NCI-H526 (cell line): ENCODE data around the gene CCDC3.

Experiments
- DNase-seq, 2 experiments: peaks; one replicate each; lab custom pipeline; 2025; lab: John Stamatoyannopoulos, UW

CCDC3 gene

DNA sequence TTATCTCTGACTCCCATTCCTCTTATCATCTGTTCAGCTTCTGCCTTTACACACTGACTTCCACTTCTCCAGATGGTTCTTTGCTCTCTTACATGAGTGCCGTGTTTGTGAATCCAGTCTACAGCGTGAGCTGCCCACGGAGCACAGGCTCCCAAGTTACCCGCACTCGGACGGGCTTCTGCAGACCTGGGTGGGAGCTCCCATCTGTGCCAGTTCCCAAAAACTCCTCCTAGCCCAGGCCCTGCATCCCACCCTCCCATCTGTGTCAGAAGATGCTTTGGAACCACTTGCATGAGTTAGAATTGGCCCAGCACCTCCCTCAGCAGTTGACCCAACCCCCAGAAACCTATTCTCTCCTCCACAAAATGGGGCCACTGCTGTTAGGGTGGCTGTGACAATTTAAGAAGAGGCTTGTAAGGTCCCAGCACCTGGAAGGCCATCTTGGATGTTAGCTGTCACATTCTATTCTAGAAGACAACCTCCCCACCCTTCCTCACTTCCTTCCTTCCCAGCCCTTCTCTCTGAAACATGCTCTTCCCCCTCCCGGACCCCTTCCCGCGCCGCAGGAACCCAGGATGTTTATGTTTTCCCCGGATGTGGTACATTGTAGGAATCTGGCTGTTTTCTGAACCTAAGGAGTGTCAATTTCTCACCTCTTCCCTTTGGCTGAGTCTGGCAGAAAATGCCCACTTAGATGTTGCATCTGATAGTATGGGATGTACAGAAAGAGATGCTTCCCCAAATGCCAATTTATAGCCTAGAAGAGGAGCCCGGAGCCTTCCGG is 79.2 kb downstream of the CCDC3 start:
- no peak for DNase-seq

DNA sequence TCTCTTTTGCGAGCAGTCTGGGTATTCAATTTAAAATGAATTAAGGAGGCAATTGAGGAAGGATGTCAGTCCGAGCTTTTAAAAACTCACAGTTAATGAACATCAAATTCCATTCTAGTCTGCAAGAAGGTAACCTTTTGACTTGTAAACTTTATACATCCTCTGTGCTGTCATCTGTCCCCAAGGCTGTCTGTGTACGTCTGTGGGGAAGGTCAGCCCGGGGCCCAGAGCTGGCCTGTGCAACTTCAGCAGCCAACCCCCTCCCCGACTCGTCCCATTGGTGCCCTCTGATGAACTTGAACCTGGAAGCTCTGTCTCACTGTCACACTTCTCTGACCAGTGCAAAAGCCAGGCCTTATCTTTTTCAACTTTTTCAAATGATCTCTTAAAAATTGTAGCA is 80.3 kb downstream of the CCDC3 start:
- no peak for DNase-seq

DNA sequence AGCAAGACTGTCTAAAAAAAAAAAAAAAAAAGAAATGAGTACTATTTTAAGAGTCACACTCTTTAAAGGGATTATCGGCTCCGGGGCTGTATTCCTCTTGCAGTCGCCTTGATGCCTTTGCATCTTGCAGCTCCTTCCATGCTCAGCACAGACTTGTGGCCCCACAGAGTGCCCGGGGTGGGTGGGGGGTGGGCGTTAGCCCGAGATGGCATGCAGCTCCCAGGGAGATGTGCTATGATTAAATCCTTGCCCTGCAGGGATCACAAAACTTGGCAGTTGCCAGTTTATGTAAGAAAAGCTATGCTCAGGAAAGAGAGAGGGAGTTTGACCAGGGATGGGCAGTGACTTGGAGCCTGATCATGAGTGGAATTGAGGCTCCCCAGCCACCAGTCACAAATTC is 81.9 kb downstream of the CCDC3 start:
- DNase-seq = no peak

DNA sequence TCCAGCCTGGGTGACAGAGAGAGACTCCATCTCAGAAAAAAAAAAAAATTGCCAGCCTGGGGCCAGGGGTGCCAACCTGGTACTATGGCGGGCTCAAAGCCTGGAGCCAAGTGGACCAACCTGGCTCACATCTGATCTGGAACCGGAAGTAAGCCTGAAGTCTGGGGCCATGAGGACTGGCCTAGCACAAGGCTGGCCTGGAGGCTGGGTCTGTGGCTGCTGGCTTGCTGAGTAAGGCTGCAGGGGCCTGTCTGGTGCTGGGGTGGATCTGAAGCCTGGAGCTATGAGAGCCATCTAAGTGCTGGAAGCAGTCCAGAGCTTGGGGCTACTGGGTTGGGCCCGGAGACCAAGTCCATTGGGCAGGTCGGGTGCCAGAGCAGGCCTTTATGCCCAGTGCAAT is 84.9 kb downstream of the CCDC3 start:
- DNase-seq = no peak

DNA sequence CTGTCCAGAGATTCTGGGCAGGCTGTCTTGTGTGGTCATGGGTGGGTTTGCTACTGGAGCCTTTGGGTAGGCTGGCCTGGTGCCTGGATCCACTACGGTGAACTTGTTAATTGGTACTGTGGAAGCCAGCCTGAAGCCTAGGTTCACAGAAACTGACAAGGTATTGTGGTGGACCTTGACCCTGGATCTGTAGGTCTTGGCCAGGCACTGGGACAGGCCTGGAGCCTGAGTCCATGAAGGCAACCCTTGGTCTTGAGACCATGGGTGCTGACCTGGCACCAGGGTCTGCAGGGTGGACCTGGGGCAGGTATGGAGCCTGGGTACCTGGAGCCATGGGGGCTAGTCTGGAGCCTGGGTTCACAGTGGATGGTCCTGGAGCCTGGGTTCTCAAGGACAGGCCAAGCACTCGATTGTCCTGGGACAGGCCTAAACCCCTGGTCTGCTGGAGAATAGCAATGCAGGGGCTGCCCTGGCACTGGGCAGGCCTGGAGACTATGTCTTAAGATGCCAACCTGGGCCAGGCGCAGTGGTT is 85.8 kb downstream of the CCDC3 start:
- DNase-seq = no peak

DNA sequence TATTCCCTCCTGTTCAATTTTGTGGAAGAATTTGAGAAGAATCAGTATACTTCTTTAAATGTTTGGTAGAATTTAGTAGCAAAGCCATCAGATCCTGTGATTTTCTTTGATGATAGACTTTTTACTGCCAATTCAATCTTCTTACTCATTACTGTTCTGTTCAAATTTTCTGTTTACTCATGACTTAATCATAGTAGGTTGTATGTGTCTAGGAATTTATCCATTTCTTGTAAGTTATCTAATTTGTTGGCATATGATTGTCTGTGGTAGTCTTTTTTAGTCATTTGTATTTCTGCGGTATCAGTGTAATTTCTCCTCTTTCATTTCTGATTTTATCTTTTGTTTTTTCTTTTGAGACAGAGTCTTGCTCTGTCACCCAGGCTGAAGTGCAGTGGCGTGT is 87.4 kb downstream of the CCDC3 start:
- DNase-seq = no peak

DNA sequence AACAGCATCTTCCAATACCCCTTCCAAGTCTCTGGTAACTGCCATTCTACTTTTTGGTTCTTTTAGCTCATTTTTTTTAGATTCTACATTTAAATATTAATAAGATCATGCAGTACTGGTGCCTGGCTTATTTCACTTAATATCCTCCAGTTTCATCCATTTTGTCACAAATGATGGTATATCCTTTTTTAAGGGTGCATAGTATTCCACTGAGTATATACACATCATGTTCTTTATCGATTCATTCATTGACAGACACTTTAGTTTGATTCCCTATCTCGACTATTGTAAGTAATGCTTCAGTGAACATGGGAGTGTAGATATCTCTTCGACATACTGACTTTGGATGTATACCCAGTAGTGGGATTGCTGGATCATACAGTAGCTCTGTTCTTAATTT is 89.7 kb downstream of the CCDC3 start:
- no peak for DNase-seq

DNA sequence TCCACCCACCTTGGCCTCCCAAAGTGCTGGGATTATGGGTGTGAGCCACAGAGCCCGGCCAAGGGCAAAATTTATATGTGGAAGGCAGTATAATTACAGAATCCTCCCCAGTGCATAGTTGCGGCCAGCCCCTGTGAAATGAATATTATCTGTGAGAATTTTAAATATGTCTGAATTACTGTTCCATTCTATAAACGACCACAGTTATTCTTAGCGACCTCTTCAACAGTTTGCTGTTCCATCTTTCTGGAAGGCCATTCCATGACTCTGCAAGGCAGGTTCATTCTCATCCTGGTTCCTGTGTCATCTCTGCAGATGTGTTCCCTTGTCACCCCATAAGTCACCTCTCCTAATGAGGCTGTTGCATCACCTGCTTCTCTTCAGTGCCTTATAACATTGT is 90.7 kb downstream of the CCDC3 start:
- DNase-seq = no peak

DNA sequence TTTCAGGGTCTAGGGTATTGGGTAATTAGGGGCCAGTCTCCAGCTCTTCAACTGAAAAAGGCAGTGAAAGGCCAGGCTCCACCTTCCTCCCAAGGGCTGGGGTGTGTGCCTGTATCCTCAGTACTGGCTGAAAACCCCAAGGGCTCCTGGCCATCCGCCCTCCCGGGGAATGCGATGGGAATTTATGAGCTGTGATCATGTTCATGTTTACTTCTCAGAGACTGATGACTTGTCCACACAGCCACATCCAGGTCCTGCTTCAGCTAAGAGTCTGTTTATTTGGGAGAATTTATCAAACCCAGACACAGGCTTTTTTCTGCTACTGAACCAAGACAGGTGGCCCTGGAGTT is 91.7 kb downstream of the CCDC3 start:
- no peak for DNase-seq

DNA sequence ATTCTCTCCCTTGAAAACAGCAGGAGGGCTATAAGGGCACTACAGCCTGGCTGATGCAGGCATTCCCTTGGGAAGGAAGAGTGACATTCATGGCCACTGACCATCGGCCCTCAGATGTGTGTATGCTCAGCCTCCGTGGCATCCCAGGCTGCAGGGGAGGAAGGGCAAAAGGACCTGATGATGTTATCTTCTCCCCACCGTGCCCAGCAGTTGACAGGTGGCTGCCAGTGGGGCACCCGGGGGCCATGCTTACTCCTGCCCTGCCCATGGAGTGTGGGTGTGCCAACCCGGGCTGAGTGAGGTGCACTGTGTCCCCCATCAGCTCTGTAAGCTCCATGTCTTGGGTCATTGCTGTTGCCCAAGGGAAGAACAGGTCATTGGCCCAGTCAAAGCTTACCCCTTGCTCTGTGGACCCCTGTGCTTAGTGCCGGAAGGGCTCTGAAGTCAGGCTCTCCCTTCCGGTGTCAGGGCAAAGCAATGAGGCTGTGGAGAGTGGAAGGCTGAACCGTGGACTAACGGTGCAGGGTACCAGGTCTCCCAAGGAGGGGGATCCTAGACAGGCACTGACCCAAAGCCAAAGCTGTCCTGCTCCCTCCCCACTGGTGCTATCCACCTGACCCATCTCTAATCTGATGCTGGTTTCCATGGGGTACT is 92.2 kb downstream of the CCDC3 start:
- no peak for DNase-seq

DNA sequence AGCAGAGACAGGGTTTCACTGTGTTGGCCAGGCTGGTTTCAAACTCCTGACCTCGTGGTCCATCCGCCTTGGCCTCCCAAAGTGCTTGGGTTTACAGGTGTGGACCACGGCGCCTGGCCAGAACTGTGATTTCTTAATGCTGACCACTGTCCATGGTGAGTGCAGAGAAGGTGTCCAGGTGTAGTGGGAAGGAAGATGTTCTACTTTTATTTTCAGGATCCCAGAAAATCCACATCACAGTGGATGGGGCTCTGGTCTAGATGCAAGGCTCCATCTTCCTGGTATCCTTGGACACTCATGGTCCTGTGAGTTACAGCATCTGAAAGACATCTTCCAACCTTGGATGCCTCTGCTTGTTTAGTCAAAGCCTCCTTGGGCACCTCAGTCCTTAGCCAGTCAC is 92.7 kb downstream of the CCDC3 start:
- DNase-seq = no peak

DNA sequence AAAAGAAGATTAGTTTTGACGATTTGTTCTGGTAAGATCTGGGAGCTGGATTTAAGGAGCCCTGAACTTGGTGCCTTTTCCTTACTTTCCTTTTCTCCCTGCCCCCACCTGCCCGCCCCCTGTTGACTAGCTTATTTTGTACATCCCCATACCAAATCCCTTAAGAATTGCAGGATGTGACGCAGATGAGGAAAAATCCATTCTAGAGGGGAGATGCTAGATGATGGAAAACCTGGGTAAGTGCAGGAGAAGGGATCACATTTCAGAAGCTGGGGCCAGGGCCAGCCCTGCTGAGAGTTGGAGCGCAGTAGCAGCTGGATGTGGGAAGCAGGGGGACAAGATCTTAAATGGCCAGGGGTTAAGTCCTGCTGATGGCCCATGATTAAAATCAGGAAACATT is 93.9 kb downstream of the CCDC3 start:
- no peak for DNase-seq

DNA sequence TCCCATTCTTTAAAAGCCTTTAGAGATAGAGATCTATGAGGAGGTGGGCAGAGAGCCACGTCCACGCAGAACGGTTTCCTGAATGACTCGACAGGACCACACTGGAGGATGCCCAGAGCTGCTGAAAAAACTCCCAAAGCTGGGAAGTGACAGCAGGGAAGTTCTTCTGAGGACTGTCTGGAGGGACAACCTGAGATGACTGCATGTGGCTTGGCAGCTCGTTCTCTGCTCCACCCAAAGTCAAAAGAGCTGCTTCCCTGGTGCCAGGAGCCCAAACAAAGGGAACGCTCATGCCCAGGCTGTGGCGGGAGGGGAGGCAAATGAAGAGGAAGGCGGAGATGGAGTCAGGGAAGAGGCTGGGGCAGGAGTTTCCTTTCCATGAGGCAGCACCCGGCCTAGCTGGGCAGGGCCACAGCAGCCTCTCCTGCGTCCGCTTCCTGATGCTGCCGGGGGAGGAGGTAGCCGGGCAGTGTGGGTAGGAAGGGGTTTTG is 95.4 kb downstream of the CCDC3 start:
- no peak for DNase-seq

DNA sequence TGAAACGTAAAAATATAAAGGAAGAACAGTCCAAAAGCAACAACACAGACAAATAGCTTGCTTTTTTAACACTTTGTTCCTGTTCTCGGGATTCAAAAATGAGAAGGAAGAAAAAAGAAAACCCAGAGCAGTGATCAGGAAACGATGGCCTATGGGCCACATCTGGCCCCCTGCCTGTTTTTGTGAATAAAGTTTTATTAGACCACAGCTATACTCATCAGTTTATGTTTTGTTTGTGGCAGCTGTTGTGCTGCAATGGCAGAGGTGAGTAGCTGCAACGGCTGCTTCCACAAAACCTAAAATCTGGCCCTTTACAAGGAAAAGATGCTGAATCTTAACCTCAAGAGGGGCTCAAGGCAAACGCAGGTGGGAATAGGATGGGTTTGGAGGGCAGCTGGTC is 96.4 kb downstream of the CCDC3 start:
- DNase-seq = no peak

DNA sequence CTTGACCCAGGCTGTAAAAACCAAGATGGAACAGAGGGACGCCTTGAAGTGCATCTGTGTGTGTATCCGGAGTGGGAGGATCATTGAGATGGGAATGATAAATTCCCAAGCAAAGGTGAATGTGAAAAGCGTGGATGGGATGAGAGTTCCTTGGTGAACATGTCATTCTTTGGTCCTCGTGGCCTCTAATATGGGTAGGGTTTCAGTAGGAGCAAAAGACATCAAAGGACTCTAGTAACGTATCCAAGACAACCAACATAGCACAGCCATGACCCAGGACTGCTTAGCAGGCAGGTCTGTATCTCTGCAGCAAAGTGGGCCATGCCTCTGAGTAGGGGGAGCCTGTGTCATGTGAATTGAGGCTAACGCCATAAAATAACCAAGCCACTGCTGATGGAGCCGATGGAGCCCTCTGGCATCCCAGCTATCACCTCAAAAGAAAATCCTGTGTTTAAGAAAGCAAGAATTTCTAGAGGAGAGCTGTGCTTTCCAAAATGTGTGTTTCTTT is 98.6 kb downstream of the CCDC3 start:
- DNase-seq = no peak

DNA sequence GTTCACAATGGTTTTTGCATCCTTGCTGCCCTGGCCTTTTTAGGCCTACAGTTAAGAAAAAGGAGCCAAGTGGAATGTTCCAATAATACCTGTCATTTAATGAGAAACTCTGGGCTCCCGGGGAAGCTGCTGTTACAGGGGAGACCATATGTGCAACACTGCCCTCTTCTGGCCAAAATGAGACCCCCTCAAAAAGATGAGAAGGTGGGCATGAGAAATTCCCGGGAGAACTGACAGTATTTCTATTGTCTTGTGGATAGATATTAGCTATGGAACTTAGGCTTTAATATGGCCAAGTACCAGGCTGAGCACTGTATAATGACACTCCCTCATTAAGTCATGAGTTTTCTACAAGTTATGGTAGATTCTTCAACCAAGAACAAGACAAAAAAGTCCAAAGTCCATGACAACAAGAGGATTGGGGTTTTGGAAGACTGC is 99.4 kb downstream of the CCDC3 start:
- peak in 1 of 2 experiments; percentile 54 for DNase-seq

DNA sequence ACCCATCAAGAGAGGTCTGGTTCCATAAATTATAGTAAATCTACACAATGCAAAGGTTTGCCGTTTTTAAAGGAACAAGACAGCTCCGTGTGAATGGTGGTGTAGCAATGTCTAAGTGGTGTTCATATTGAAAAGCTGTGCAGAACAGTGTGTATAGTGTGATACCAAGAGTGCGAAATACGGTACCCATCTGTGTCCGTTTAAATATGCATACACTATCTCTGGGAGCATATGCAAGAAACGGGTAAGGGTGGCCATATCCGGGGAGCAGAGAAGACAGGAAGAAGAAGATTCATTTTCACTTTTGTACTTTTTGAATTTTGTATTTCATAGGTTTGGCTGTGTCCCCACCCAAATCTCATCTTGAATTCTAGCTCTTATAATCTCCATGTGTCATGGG is 102.0 kb downstream of the CCDC3 start:
- no peak for DNase-seq

DNA sequence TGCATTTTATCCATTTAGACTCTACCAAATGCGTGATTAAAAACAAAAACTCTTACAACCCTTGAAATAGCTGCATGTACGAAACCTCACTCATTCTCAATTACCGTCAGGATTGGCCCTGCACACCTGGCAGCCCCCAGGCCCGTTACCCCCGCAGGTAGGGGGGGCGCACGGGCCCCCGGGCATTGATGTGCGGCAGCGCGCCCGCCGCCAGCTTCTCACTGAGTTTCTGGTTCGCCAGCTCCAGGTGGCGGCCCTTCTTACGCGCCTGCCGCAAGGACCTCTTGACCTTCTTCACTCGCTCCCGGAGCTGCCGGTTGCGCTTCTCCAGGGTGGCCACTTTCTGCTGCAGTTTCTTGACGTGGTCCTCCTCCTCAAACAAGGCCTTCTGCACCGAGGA is 103.2 kb downstream of the CCDC3 start:
- DNase-seq = no peak

DNA sequence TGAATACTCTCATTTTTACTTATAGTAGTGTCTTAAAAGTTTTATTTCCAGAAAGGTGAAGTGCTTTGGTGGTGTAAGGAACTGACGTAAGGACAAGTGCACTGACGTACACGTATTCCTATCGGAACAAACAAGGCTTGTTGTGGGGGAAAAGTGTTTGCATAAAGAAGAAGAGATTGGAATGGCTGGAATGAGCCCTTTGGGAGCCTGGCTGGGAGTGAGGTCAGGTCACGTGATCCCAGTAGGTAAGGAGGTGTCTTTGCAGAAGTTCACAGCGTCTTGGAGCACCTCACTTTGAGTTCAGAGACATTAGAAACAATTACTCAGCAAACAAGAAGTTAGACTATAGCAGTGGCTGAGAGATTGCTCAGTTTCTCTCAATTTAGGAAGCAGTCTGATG is 104.2 kb downstream of the CCDC3 start:
- DNase-seq = no peak

DNA sequence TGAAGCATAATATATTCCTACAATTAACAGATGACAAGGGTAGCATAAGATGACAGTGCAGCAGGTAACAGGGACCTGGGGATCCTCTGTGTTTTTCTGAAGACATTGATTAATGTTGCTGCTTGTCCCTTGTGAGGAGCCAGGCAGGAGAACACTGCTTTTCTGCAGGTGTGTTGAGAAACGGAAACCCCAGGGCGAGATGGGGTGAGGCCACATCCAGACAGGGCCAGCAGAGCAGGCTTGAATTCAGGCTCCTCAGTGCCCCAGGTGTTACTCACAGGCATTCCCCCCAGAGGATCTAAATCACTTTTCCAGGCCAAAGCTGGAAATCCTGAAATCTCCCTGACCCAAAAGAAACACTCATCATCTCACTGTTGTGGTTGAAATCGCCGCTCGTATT is 105.3 kb downstream of the CCDC3 start:
- no peak for DNase-seq

DNA sequence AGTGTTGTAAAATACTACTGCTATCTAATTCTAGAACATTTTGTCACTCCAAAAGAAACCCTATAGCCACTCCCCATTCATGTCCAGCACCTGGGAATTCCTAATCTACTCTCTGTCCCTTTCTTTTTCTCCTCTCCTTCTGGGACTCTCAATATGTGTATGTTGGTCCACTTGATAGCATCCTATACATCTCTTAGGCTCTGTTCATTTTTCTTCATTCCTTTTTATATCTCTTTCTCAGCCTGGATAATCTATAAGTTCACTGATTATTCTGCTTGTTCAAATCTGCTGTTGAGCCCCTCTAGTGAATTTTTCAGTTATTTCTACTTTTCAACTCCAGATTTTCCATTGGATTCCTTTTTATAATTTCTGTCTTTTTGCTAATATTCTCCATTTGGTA is 108.6 kb downstream of the CCDC3 start:
- DNase-seq = no peak

DNA sequence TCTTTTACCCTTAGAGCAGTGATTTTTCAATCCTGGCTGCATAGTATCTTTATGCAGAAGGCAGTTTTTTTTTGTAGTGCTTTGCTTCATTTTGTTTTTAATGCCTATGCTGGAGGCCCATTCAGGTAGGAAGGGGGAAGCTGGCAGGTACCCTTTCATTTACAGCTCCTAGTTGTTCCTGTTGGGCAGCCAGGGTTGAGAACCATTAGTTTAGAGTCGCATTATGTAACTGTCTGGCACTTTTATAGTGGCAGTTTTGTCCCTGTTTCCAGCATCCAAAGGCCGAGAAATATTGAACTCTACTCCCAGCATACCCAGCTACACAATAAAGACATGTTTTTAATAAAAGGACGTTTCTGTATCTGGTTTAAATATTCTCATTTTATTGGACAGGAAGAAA is 110.6 kb downstream of the CCDC3 start:
- DNase-seq = no peak

DNA sequence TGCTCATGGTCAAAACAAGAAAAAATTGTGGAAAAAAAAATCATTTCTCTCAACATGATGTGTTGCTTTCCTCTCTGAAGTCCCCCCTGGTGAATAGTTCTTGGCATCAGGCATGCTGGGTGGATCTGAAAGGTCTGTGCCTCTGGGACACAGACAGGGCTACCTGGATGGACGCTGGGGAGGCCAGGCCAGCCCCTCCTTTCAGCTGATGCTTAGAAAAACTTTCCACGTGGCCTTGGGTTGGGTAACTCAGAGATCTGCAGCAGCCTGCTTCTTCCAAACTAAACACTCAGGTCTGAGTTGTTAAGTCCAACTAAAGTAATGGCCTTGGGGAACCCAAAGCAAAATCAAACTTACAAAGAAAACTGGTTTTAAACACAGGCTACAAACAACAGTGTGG is 113.0 kb downstream of the CCDC3 start:
- no peak for DNase-seq
